GM19372 (cell line): Measurements from ENCODE around the gene OLFML3.
"Not testable (repeated sequence)": the region's sequence is repeated elsewhere in the genome, so short reads cannot be mapped to it uniquely, and the experiment has no call there.

Experiments
- ATAC-seq: cut with Tn5 transposase; IDR thresholded peaks from one replicate; pipeline ENCODE4 v1.9.1; 2021; ENCODE audit warnings: mild to moderate bottlenecking, low read depth, moderate library complexity; ENCODE audit not compliant: unreplicated experiment

Gene OLFML3

GRCh38 chr1:113948151-113948550, 31.1 kb upstream of the OLFML3 start:
- not testable (repeated sequence) for ATAC-seq

GRCh38 chr1:113949007-113949406, 30.3 kb upstream of the OLFML3 start:
- ATAC-seq = no peak

GRCh38 chr1:113950908-113951307, 28.4 kb upstream of the OLFML3 start:
- no peak for ATAC-seq

GRCh38 chr1:113951719-113952118, 27.6 kb upstream of the OLFML3 start:
- ATAC-seq = no peak

GRCh38 chr1:113957984-113958383, 21.3 kb upstream of the OLFML3 start:
- ATAC-seq = no peak

- ATAC-seq = no peak
Observed at GRCh38 chr1:113958691-113959090, 20.6 kb upstream of the OLFML3 start.

- ATAC-seq = no peak
Observed at GRCh38 chr1:113963281-113963906, 15.9 kb upstream of the OLFML3 start.

GRCh38 chr1:113965703-113966412, 13.4 kb upstream of the OLFML3 start:
- ATAC-seq = no peak

GRCh38 chr1:113972954-113973353, 6.3 kb upstream of the OLFML3 start:
- no peak for ATAC-seq

- ATAC-seq = no peak
Observed at GRCh38 chr1:113975211-113975895, 3.9 kb upstream of the OLFML3 start.

- ATAC-seq = no peak
Observed at GRCh38 chr1:113976609-113977278, 2.5 kb upstream of the OLFML3 start.

- no peak for ATAC-seq
Observed at GRCh38 chr1:113977906-113978305, 1.4 kb upstream of the OLFML3 start.

- ATAC-seq = no peak
Observed at GRCh38 chr1:113980110-113980509, 836 bp downstream of the OLFML3 start.

GRCh38 chr1:113981962-113982931, 3.0 kb downstream of the OLFML3 start:
- no peak for ATAC-seq

GRCh38 chr1:113982949-113983348, 3.7 kb downstream of the OLFML3 start:
- ATAC-seq = no peak

- ATAC-seq = no peak
Observed at GRCh38 chr1:113983391-113983790, 4.1 kb downstream of the OLFML3 start.

- no peak for ATAC-seq
Observed at GRCh38 chr1:113983826-113984225, 4.6 kb downstream of the OLFML3 start.

- no peak for ATAC-seq
Observed at GRCh38 chr1:113984710-113985109, 5.4 kb downstream of the OLFML3 start.

- ATAC-seq = no peak
Observed at GRCh38 chr1:113986802-113987201, 7.5 kb downstream of the OLFML3 start.

- no peak for ATAC-seq
Observed at GRCh38 chr1:113987259-113987658, 8.0 kb downstream of the OLFML3 start.
